ENCODE data around the gene HDAC5.

HDAC5 gene

GRCh38 chr17:44029736-44030135 lies 93.7 kb downstream of the HDAC5 start:
- DNase-seq (ENCODE audit: low spot score) = no peak

Measured in putamen (tissue), 1 donor.